ENCODE data around the gene HJURP.

DNA sequence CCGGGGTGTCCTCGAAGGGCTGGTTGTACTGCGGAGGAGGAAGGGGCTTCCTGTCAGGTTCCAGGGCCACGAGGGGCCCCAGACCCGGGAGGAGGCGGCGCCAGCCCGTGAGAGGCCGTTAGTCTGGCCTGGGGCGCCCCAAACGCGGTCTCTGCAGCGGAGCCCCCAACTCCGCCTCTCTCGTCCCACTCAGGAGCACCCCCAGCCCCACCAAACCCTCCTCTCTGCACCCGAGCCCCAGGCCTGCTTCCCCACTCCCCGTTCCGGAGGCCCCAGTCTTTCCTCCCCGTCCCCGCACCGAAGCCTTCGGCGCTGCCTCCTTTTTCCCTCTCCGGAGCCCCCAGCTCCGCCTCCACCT is 473 bp downstream of the HJURP start:
- no peak for TF ChIP-seq CTCF (IDR thresholded peaks at IDR 0.05; ENCODE audit: low read depth, low read length, poor library complexity, severe bottlenecking)
- TF ChIP-seq EZH2phosphoT487 (IDR thresholded peaks at IDR 0.05; ENCODE audit: borderline replicate concordance, low read length): no peak

Measured in DOHH2 (cell line).